Liver (tissue), 9 donors: ENCODE measurements around the gene CNIH1. TPM values are rescaled to one million over a fixed set of nuclear protein-coding genes. Genes with fewer than 3 reads are reported as not detected.
"Not testable (repeated sequence)": the region's sequence is repeated elsewhere in the genome, so short reads cannot be mapped to it uniquely, and the experiment has no call there.

Source experiments
- DNase-seq: peaks from one replicate; pipeline ENCODE4 v3.0.0-alpha.2; 2017; ENCODE audit warnings: low spot score
- H3K27ac ChIP-seq, 2 donors: one replicate each; pipeline ENCODE4 v1.7.0; 2013; ENCODE audit warnings: inconsistent platforms in 2 of 2, low read length in 2 of 2, control low read depth in 1 of 2, low read depth in 1 of 2, mild to moderate bottlenecking in 1 of 2
- H3K27me3 ChIP-seq, 4 donors: one replicate each; pipeline versions ENCODE4 v1.6.1 to v1.7.0; 2013; ENCODE audit warnings: low read length in 3 of 4, inconsistent platforms in 1 of 4, mild to moderate bottlenecking in 1 of 4, moderate library complexity in 1 of 4; ENCODE audit not compliant: control insufficient read depth in 4 of 4, insufficient read depth in 4 of 4
- H3K36me3 ChIP-seq, 4 donors: one replicate each; pipeline versions ENCODE4 v1.6.1 to v1.7.0; 2013; ENCODE audit warnings: low read length in 3 of 4, mild to moderate bottlenecking in 3 of 4, low read depth in 1 of 4, moderate library complexity in 1 of 4; ENCODE audit not compliant: control insufficient read depth in 4 of 4, insufficient read depth in 3 of 4
- H3K4me1 ChIP-seq, 4 donors: one replicate each; pipeline versions ENCODE4 v1.6.1 to v1.7.0; 2013; ENCODE audit warnings: low read length in 3 of 4, mild to moderate bottlenecking in 3 of 4, moderate library complexity in 1 of 4; ENCODE audit not compliant: control insufficient read depth in 4 of 4, insufficient read depth in 4 of 4
- H3K4me3 ChIP-seq, 3 donors: one replicate each; pipeline versions ENCODE4 v1.6.1 to v1.7.0; 2013; ENCODE audit warnings: low read length in 3 of 3, control low read depth in 1 of 3, low read depth in 1 of 3, mild to moderate bottlenecking in 1 of 3
- H3K9ac ChIP-seq, 2 donors: one replicate each; pipeline ENCODE4 v1.7.0; 2013; ENCODE audit warnings: low read length in 2 of 2, mild to moderate bottlenecking in 2 of 2, moderate library complexity in 2 of 2, control low read depth in 1 of 2, low read depth in 1 of 2
- H3K9me3 ChIP-seq, 4 donors: one replicate each; pipeline versions ENCODE4 v1.6.1 to v1.7.0; 2013; ENCODE audit warnings: low read length in 3 of 4; ENCODE audit not compliant: control insufficient read depth in 4 of 4
- EGR1 ChIP-seq, 2 donors: IDR thresholded peaks; 2 replicates each; pipeline ENCODE4 v1.6.1; 2016 to 2018; ENCODE audit warnings: antibody characterized with exemption in 2 of 2, low read depth in 2 of 2
- FOXA1 ChIP-seq: IDR thresholded peaks from 2 replicates; pipeline ENCODE4 v1.6.1; 2016; ENCODE audit warnings: antibody characterized with exemption
- FOXA2 ChIP-seq: IDR thresholded peaks from 2 replicates; pipeline ENCODE4 v1.6.1; 2016; ENCODE audit warnings: antibody characterized with exemption
- GABPA ChIP-seq, 2 donors: IDR thresholded peaks in 1 of 2; conservative IDR thresholded peaks in 1 of 2; 2 replicates each; pipeline ENCODE4 v1.6.1; 2016; ENCODE audit warnings: antibody characterized with exemption in 2 of 2, mild to moderate bottlenecking in 1 of 2, moderate library complexity in 1 of 2
- HNF4A ChIP-seq, 2 donors: conservative IDR thresholded peaks; 2 replicates each; pipeline ENCODE4 v1.6.1; 2016; ENCODE audit warnings: antibody characterized with exemption in 2 of 2, mild to moderate bottlenecking in 2 of 2
- HNF4G ChIP-seq: IDR thresholded peaks from 2 replicates; pipeline ENCODE4 v1.6.1; 2016; ENCODE audit warnings: antibody characterized with exemption
- JUND ChIP-seq, 2 donors: IDR thresholded peaks; 2 replicates each; pipeline ENCODE4 v1.6.1; 2016; ENCODE audit warnings: antibody characterized with exemption in 2 of 2
- NR2F2 ChIP-seq: IDR thresholded peaks from 2 replicates; pipeline ENCODE4 v1.6.1; 2016; ENCODE audit warnings: antibody characterized with exemption
- RAD21 ChIP-seq, 2 donors: IDR thresholded peaks; 2 replicates each; pipeline ENCODE4 v1.6.1; 2016; ENCODE audit warnings: antibody characterized with exemption in 2 of 2, mild to moderate bottlenecking in 2 of 2
- REST ChIP-seq: IDR thresholded peaks from 2 replicates; pipeline ENCODE4 v1.6.1; 2016; ENCODE audit warnings: antibody characterized with exemption, mild to moderate bottlenecking
- RXRA ChIP-seq, 2 donors: IDR thresholded peaks; 2 replicates each; pipeline ENCODE4 v1.6.1; 2017 to 2018; ENCODE audit warnings: antibody characterized with exemption in 2 of 2, mild to moderate bottlenecking in 1 of 2
- SP1 ChIP-seq: IDR thresholded peaks from 2 replicates; pipeline ENCODE4 v1.6.1; 2018; ENCODE audit warnings: antibody characterized with exemption, mild to moderate bottlenecking
- TAF1 ChIP-seq: conservative IDR thresholded peaks from 2 replicates; pipeline ENCODE4 v1.6.1; 2016; ENCODE audit warnings: antibody characterized with exemption, mild to moderate bottlenecking
- YY1 ChIP-seq: IDR thresholded peaks from 2 replicates; pipeline ENCODE4 v1.6.1; 2016; ENCODE audit warnings: antibody characterized with exemption, mild to moderate bottlenecking
- ZBTB33 ChIP-seq: IDR thresholded peaks from 2 replicates; pipeline ENCODE4 v1.6.1; 2016; ENCODE audit warnings: antibody characterized with exemption
- WGBS: extraction: QIAGEN DNeasy Blood & Tissue Kit; methylation state at CpG from one replicate; pipeline ENCODE4 v1.1.7; 2013; 5-methylcytosine and 5-hydroxymethylcytosine counted together
- polyA plus RNA-seq, 2 donors: library from polyadenylated mRNA; stranded (reverse) in 1 of 2; unstranded in 1 of 2; fragments of 200-250 nt in 1 of 2; fragments of >200 nt in 1 of 2; fragmentation: Nextera tagmentation in 1 of 2; extraction: Ambion mirVana in 1 of 2; gene quantifications; one replicate each; pipeline versions ENCODE4 v1.2.1 to v1.2.3, GENCODE V29; 2013 to 2015
- total RNA-seq, 2 donors: library from RNA; depleted of rRNA; stranded (reverse); fragments of >200 nt; gene quantifications; one replicate each; pipeline ENCODE4 v1.2.3, GENCODE V29; 2014
- TF ChIP-seq, protein P1 (sequence below): IDR thresholded peaks from 2 replicates; pipeline ENCODE4 v1.6.1; 2016; ENCODE audit warnings: antibody characterized with exemption
- TF ChIP-seq, protein P2 (sequence below): fragments of 150-350 bp; IDR thresholded peaks from 2 replicates; pipeline ENCODE4 v1.5.1; 2017; ENCODE audit warnings: improper control_type of control experiment, low read depth, low read length; ENCODE audit not compliant: missing input control
- donor health status: healthy.
- donor health status: healthy.
- donor health status: healthy.
- donor health status: healthy.
- donor health status: healthy.

CNIH1 gene
- total and polyA plus RNA-seq, 4 donors: 33.9 to 193 (median 116) TPM

DNA sequence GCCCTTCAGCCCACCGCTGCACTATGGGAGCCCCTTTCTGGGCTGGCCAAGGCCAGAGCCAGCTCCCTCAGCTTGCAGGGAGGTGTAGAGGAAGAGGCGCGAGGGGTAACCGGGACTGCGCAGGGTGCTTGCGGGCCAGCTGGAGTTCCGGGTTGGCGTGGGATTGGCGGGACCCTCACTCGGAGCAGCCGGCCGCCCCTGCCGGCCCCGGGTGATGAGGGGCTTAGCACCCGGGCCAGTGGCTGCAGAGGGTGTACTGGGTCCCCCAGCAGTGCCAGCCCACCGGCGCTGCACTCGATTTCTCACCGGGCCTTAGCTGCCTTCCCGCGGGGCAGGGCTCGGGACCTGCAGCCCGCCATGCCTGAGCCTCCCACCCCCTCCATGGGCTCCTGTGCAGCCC is 1.8 kb upstream of the CNIH1 start:
- H3K9me3 ChIP-seq, H3K27me3 ChIP-seq, H3K27ac ChIP-seq, H3K4me3 ChIP-seq, H3K9ac ChIP-seq, H3K36me3 ChIP-seq, DNase-seq: not testable (repeated sequence)
- peaks cover 5 to 22% (median 12%) of the 10 kb centered on the region in 4 donors for H3K4me1 ChIP-seq
- WGBS: 95% methylated on average over 16 of the region's 23 CpGs

DNA sequence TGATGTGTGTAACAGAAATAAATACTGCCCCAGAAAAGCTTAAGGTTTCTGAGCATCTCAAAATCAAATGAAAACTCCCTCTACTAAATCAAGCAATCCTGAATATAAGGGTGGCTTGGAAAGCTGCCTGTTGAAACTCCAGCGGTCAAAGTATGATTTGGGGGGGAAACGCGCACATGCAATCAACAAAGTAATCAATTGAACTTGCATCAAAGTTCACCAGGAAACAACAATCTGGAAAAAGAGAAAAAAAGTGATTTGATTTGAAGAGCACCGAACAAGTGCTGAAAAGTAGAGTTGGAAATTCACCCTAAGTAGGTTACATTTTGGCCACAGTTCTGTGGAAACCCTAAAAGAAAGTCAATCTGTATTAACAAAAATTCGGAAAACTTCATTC is 700 bp downstream of the CNIH1 start:
- peak overlapping the region; percentile 70 to 99 (median 77) for H3K4me3 ChIP-seq
- peak overlapping the region; percentile 92 to 98 for H3K9ac ChIP-seq
- no peaks in the 10 kb centered on the region for H3K27me3 ChIP-seq
- peak; percentile 54 for TF ChIP-seq SP1
- TF ChIP-seq REST: no peak
- TF ChIP-seq GABPA (IDR thresholded peaks at IDR 0.05 in 1 of 2, conservative IDR thresholded peaks at IDR 0.05 in 1 of 2): no peak
- TF ChIP-seq EGR1 (IDR thresholded peaks at IDR 0.05; ENCODE audit: low read depth in 2 of 2): no peak
- no peak for TF ChIP-seq ZBTB33
- TF ChIP-seq JUND (IDR thresholded peaks at IDR 0.05): no peak
- peak; percentile 53 for TF ChIP-seq HNF4G
- TF ChIP-seq NR2F2: no peak
- TF ChIP-seq, protein P1, sequence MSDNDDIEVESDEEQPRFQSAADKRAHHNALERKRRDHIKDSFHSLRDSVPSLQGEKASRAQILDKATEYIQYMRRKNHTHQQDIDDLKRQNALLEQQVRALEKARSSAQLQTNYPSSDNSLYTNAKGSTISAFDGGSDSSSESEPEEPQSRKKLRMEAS: peak; percentile 47
- no peak for TF ChIP-seq YY1
- no peak for TF ChIP-seq FOXA1
- TF ChIP-seq RXRA (IDR thresholded peaks at IDR 0.05): peak; percentile 55 to 71
- no peak for TF ChIP-seq TAF1
- peak; percentile 74 to 82 for TF ChIP-seq HNF4A (conservative IDR thresholded peaks at IDR 0.05)
- no peak for TF ChIP-seq RAD21 (IDR thresholded peaks at IDR 0.05)
- TF ChIP-seq, protein P2, sequence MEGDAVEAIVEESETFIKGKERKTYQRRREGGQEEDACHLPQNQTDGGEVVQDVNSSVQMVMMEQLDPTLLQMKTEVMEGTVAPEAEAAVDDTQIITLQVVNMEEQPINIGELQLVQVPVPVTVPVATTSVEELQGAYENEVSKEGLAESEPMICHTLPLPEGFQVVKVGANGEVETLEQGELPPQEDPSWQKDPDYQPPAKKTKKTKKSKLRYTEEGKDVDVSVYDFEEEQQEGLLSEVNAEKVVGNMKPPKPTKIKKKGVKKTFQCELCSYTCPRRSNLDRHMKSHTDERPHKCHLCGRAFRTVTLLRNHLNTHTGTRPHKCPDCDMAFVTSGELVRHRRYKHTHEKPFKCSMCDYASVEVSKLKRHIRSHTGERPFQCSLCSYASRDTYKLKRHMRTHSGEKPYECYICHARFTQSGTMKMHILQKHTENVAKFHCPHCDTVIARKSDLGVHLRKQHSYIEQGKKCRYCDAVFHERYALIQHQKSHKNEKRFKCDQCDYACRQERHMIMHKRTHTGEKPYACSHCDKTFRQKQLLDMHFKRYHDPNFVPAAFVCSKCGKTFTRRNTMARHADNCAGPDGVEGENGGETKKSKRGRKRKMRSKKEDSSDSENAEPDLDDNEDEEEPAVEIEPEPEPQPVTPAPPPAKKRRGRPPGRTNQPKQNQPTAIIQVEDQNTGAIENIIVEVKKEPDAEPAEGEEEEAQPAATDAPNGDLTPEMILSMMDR: no peak
- TF ChIP-seq FOXA2: no peak
- H3K4me1 ChIP-seq: peaks cover 9 to 23% (median 12%) of the 10 kb centered on the region in 4 donors
- no peak for DNase-seq
- 2% methylated on average over 5 of the region's 5 CpGs for WGBS
- H3K9me3 ChIP-seq: no peaks in the 10 kb centered on the region
- H3K36me3 ChIP-seq: no peaks in the 10 kb centered on the region
- peak overlapping the region; percentile 90 to 93 for H3K27ac ChIP-seq
